ENCODE data around the gene SLC5A5. TPM values are rescaled to one million over a fixed set of nuclear protein-coding genes. Genes with fewer than 3 reads are reported as not detected.

The SLC5A5 gene
- total RNA-seq, 1 donor from 2014 or later = not detected

Other genes with a start within 250 kb of the SLC5A5 start
- 0.48 TPM for gene UNC13A, start 183.6 kb upstream of the SLC5A5 start, total RNA-seq (ENCODE audit: insufficient read depth, low replicate concordance)
- 10.4 TPM for gene MAP1S, start 152.5 kb upstream of the SLC5A5 start, total RNA-seq (ENCODE audit: insufficient read depth, low replicate concordance)
- gene FCHO1, start 120.5 kb upstream of the SLC5A5 start, total RNA-seq (ENCODE audit: insufficient read depth, low replicate concordance) = 16.1 TPM
- gene B3GNT3, start 76.8 kb upstream of the SLC5A5 start, total RNA-seq (ENCODE audit: insufficient read depth, low replicate concordance) = 0.72 TPM
- not detected for gene INSL3, start 50.4 kb upstream of the SLC5A5 start, total RNA-seq (ENCODE audit: insufficient read depth, low replicate concordance)
- gene JAK3, start 24.0 kb upstream of the SLC5A5 start, total RNA-seq (ENCODE audit: insufficient read depth, low replicate concordance) = 32.7 TPM
- gene RPL18A, start 12.0 kb upstream of the SLC5A5 start, total RNA-seq (ENCODE audit: insufficient read depth, low replicate concordance) = 957 TPM
- 11.8 TPM for gene CCDC124, start 61.1 kb downstream of the SLC5A5 start, total RNA-seq (ENCODE audit: insufficient read depth, low replicate concordance)
- gene KCNN1, start 95.2 kb downstream of the SLC5A5 start, total RNA-seq (ENCODE audit: insufficient read depth, low replicate concordance) = 0.48 TPM
- gene ARRDC2, start 136.2 kb downstream of the SLC5A5 start, total RNA-seq (ENCODE audit: insufficient read depth, low replicate concordance) = 6.3 TPM
- gene IL12RB1, start 215.0 kb downstream of the SLC5A5 start, total RNA-seq (ENCODE audit: insufficient read depth, low replicate concordance) = 0.72 TPM
- gene MAST3, start 225.8 kb downstream of the SLC5A5 start, total RNA-seq (ENCODE audit: insufficient read depth, low replicate concordance) = 2.2 TPM